GM12878 (cell line): ENCODE measurements around the gene OR2T33. TPM values are rescaled to one million over a fixed set of nuclear protein-coding genes. Genes with fewer than 3 reads are reported as not detected.

ENCODE experiments used
- ATAC-seq: fragments of 200-7000 bp; cut with Tn5 transposase; 3 replicates; pipeline ENCODE4 v1.9.1; 2020; ENCODE audit warnings: mild to moderate bottlenecking, moderate library complexity
- BruUV-seq: library from RNA; stranded (reverse); fragments of 400-500 nt; replicated peaks from 2 replicates; lab custom pipeline; 2021; lab: Mats Ljungman, UMichigan
- CTCF ChIA-PET: fragments of 300-600 bp; sonication (Branson Sonifier 250); formaldehyde crosslinking; extraction: SDS; loops from one replicate; lab custom pipeline; 2021; ENCODE audit warnings: inconsistent platforms; lab: Yijun Ruan, JAX
- POLR2A ChIA-PET: fragments of 350-600 bp; formaldehyde crosslinking; extraction: SDS; loops from one replicate; lab custom pipeline; 2021; ENCODE audit warnings: inconsistent platforms; lab: Charles Lee
- RAD21 ChIA-PET: fragments of 300-600 bp; sonication (Branson Sonifier 250); formaldehyde crosslinking; loops from one replicate; lab custom pipeline; 2023; ENCODE audit warnings: antibody characterized with exemption; ENCODE audit not compliant: unreplicated experiment; lab: Charles Lee
- SMC1A ChIA-PET: fragments of 300-600 bp; sonication (Branson Sonifier 250); formaldehyde crosslinking; loops from one replicate; lab custom pipeline; 2023; ENCODE audit not compliant: unreplicated experiment, uncharacterized antibody; lab: Charles Lee
- DNase-seq: peaks from one replicate; pipeline ENCODE4 v3.0.0-alpha.2; 2011; ENCODE audit warnings: low read depth, low spot score
- FAIRE-seq: peaks from 3 replicates; lab custom pipeline; 2011; peaks lifted over from hg19 to GRCh38; lab: Jason Lieb, UNC
- H2AFZ ChIP-seq: 2 replicates; pipeline ENCODE4 v1.6.0; 2011; ENCODE audit warnings: low read depth, low read length, control low read depth; ENCODE audit not compliant: control insufficient read depth
- H3K27ac ChIP-seq: 2 replicates; pipeline ENCODE4 v1.5.1; 2011; ENCODE audit warnings: control low read depth; ENCODE audit not compliant: control insufficient read depth, insufficient read depth
- H3K27me3 ChIP-seq, 2 experiments: replicated peaks in 1 of 2; 2 replicates each; pipeline versions ENCODE4 v1.6.0 to v1.6.1; 2011; ENCODE audit warnings: low read length in 1 of 2; ENCODE audit not compliant: control insufficient read depth in 2 of 2, insufficient read depth in 2 of 2
- H3K36me3 ChIP-seq, 2 experiments: 2 replicates each; pipeline ENCODE4 v1.5.1; 2011; ENCODE audit warnings: low read length in 1 of 2; ENCODE audit not compliant: control insufficient read depth in 2 of 2, insufficient read depth in 2 of 2
- H3K4me1 ChIP-seq: 2 replicates; pipeline ENCODE4 v1.6.1; 2011; ENCODE audit warnings: mild to moderate bottlenecking, low read length, moderate library complexity, mixed read lengths; ENCODE audit not compliant: control insufficient read depth, insufficient read depth
- H3K4me2 ChIP-seq: 2 replicates; pipeline ENCODE4 v1.6.0; 2011; ENCODE audit warnings: control low read depth; ENCODE audit not compliant: control insufficient read depth, insufficient read depth
- H3K4me3 ChIP-seq: fragments of 200-600 bp; sonication (generic); 2 replicates; pipeline ENCODE4 v1.5.1; 2016
- H3K79me2 ChIP-seq: 2 replicates; pipeline ENCODE4 v1.6.0; 2011; ENCODE audit warnings: low read length; ENCODE audit not compliant: control insufficient read depth, insufficient read depth
- H3K9ac ChIP-seq: 2 replicates; pipeline ENCODE4 v1.8.0; 2011; ENCODE audit warnings: low read length, control low read depth, mixed read lengths; ENCODE audit not compliant: control insufficient read depth, insufficient read depth
- H3K9me3 ChIP-seq: replicated peaks from 3 replicates; pipeline ENCODE4 v1.5.1; 2011; ENCODE audit warnings: mild to moderate bottlenecking, low read length; ENCODE audit not compliant: control insufficient read depth, insufficient read depth
- H4K20me1 ChIP-seq: 2 replicates; pipeline ENCODE4 v1.6.0; 2011; ENCODE audit not compliant: control insufficient read depth, insufficient read depth
- CBX3 ChIP-seq: fragments of 200-600 bp; sonication (generic); IDR thresholded peaks from 2 replicates; pipeline ENCODE4 v1.6.1; 2016; ENCODE audit warnings: low read depth, borderline replicate concordance
- GATAD2B ChIP-seq: fragments of 450-650 bp; conservative IDR thresholded peaks from 2 replicates; pipeline ENCODE4 v1.6.1; 2017; ENCODE audit warnings: low read depth, mild to moderate bottlenecking, moderate library complexity
- HDAC2 ChIP-seq: fragments of 200-600 bp; sonication (generic); IDR thresholded peaks from 2 replicates; pipeline ENCODE4 v1.6.1; 2017
- IKZF1 ChIP-seq: fragments of 450-650 bp; conservative IDR thresholded peaks from 2 replicates; pipeline ENCODE4 v1.6.1; 2017; ENCODE audit warnings: antibody characterized with exemption, mild to moderate bottlenecking
- IKZF2 ChIP-seq, 2 experiments: fragments of 450-650 bp; IDR thresholded peaks; 2 replicates each; pipeline ENCODE4 v1.6.1; 2017; ENCODE audit warnings: mild to moderate bottlenecking in 2 of 2, moderate library complexity in 2 of 2
- POLR2A ChIP-seq: IDR thresholded peaks from 2 replicates; pipeline ENCODE4 v1.6.1; 2011; ENCODE audit warnings: low read depth, mild to moderate bottlenecking, low read length
- RELB ChIP-seq: fragments of 450-650 bp; IDR thresholded peaks from 2 replicates; pipeline ENCODE4 v1.6.1; 2017; ENCODE audit warnings: low read depth, mild to moderate bottlenecking, moderate library complexity
- RFX5 ChIP-seq: IDR thresholded peaks from 2 replicates; pipeline ENCODE4 v1.6.1; 2011; ENCODE audit warnings: low read depth, low read length, improper control_type of control experiment
- SP1 ChIP-seq: IDR thresholded peaks from one replicate; pipeline ENCODE4 v1.6.1; 2011; ENCODE audit warnings: low read depth, low read length
- ZBTB11 ChIP-seq: fragments of 450-650 bp; formaldehyde crosslinking; IDR thresholded peaks from 2 replicates; pipeline ENCODE4 v1.5.0; 2022; ENCODE audit warnings: mild to moderate bottlenecking, missing genetic modification characterization
- ZNF592 ChIP-seq: fragments of 450-650 bp; IDR thresholded peaks from 2 replicates; pipeline ENCODE4 v1.6.1; 2017; ENCODE audit warnings: mild to moderate bottlenecking, moderate library complexity
- ZSCAN29 ChIP-seq: fragments of 450-650 bp; IDR thresholded peaks from 2 replicates; pipeline ENCODE4 v1.6.1; 2017; ENCODE audit warnings: mild to moderate bottlenecking, moderate library complexity
- whole genome bisulfite sequencing: methylation state at CpG from one replicate; pipeline ENCODE4 v1.1.6; 2016; ENCODE audit warnings: low lambda C conversion rate; ENCODE audit not compliant: insufficient replicate concordance, insufficient coverage; ENCODE audit errors: missing lambda C conversion rate; 5-methylcytosine and 5-hydroxymethylcytosine counted together
- in situ Hi-C: fragments of 300-500 bp; cut with MboI; formaldehyde crosslinking; loops from 9 replicates; pipeline ENCODE4 v1.14.3; 2018; ENCODE audit warnings: mixed read lengths
- intact Hi-C: fragments of 100-400 bp; cut with micrococcal nuclease; formaldehyde crosslinking; loops from one replicate; pipeline ENCODE4 v1.14.2; 2022; ENCODE audit not compliant: unreplicated experiment
- polyA plus RNA-seq, 11 experiments: library from polyadenylated mRNA; depleted of rRNA in 4 of 11; unstranded in 6 of 11; stranded (reverse) in 5 of 11; fragments of >200 nt; fragmentation: Nextera tagmentation in 4 of 11; fragmentation: Illumina TruSeq in 1 of 11; extraction: Ambion mirVana in 4 of 11; extraction: Trizol in 1 of 11; gene quantifications; 1 replicate in 1 of 11; 2 replicates in 10 of 11; pipeline versions ENCODE4 v1.2.1 to v1.2.3, GENCODE V29; 2011 to 2016; ENCODE audit warnings: inconsistent platforms in 2 of 11, missing spikeins in 2 of 11, low read depth in 1 of 11
- total RNA-seq, 4 experiments: library from RNA; depleted of rRNA in 3 of 4; stranded (reverse); fragments of >200 nt in 3 of 4; fragmentation: Illumina TruSeq in 1 of 4; extraction: Trizol in 1 of 4; gene quantifications; 2 replicates each; pipeline versions ENCODE4 v1.2.1 to v1.2.3, GENCODE V29; 2013 to 2021

The OR2T33 gene
- total and polyA plus RNA-seq, 10 of the 15 experiments (the other 5 are each of a cell fraction or from before 2014, with no cell fraction given) = not detected

GRCh38 chr1:248288391-248288790 lies 10.6 kb upstream of the OR2T33 start:
- Histone ChIP-seq H3K36me3 (no peaks in the 10 kb centered on the region), H2AFZ (no peak overlapping the region), H3K27me3 (no peaks in the 10 kb centered on the region), H3K4me3 (no peak overlapping the region), H3K4me1 (no peaks in the 10 kb centered on the region), H3K79me2 (no peaks in the 10 kb centered on the region), H3K27ac (no peak overlapping the region), H3K4me2 (no peak overlapping the region), H4K20me1 (no peaks in the 10 kb centered on the region), H3K9ac (no peak overlapping the region), H3K9me3 (no peaks in the 10 kb centered on the region)
- FAIRE-seq (no peak), ATAC-seq (no peak), DNase-seq (no peak)
- in situ Hi-C loops (no loop called here), intact Hi-C loops (no loop called here)
- no peak for TF ChIP-seq ZNF592
- TF ChIP-seq RELB = no peak
- no peak for TF ChIP-seq IKZF2 (IDR thresholded peaks at IDR 0.05)
- no peak for TF ChIP-seq POLR2A
- no peak for TF ChIP-seq ZSCAN29
- TF ChIP-seq SP1 = no peak
- TF ChIP-seq IKZF1 = no peak
- no peak for TF ChIP-seq GATAD2B
- no peak for TF ChIP-seq RFX5
- no peak for TF ChIP-seq ZBTB11 (CRISPR knock-in tag)
- no peak for TF ChIP-seq HDAC2
- TF ChIP-seq CBX3 = no peak
- 2% methylated on average over 6 of the region's 6 CpGs for WGBS
- SMC1A ChIA-PET = no interaction called here
- POLR2A ChIA-PET = no interaction called here
- RAD21 ChIA-PET = no interaction called here
- CTCF ChIA-PET = no interaction called here
- BruUV-seq = no TSS peak
